Kasumi-1 (cell line): Measurements from ENCODE around the gene KCNAB2.

Source experiments
- DNase-seq, 2 experiments: peaks; one replicate each; lab custom pipeline; 2025; lab: John Stamatoyannopoulos, UW

KCNAB2 gene

DNA sequence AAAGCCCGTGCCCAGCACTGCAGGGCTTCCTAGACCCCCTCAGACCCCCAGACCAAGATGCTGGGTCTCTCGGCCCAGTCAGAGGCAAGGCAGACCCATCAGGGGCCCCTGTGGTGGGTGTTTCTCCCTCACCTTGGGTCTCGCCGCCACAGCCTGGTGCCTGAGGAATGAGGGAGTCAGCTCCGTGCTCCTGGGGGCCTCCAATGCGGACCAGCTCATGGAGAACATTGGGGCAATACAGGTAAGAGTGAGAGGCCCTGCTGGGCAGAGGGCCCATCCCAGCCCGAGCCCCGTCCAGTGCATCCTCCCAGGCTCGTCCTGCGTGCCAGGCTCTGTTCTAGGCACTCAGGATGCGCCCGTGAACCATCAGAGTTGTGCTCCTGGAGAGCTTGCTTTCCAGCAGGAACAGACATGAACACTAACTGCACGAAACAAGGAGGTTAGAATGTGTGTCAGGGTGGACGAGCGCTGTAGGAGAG lies 51.5 kb downstream of the KCNAB2 start:
- DNase-seq: no peak

GRCh38 chr1:6097824-6098223 lies 52.1 kb downstream of the KCNAB2 start:
- no peak for DNase-seq

DNA sequence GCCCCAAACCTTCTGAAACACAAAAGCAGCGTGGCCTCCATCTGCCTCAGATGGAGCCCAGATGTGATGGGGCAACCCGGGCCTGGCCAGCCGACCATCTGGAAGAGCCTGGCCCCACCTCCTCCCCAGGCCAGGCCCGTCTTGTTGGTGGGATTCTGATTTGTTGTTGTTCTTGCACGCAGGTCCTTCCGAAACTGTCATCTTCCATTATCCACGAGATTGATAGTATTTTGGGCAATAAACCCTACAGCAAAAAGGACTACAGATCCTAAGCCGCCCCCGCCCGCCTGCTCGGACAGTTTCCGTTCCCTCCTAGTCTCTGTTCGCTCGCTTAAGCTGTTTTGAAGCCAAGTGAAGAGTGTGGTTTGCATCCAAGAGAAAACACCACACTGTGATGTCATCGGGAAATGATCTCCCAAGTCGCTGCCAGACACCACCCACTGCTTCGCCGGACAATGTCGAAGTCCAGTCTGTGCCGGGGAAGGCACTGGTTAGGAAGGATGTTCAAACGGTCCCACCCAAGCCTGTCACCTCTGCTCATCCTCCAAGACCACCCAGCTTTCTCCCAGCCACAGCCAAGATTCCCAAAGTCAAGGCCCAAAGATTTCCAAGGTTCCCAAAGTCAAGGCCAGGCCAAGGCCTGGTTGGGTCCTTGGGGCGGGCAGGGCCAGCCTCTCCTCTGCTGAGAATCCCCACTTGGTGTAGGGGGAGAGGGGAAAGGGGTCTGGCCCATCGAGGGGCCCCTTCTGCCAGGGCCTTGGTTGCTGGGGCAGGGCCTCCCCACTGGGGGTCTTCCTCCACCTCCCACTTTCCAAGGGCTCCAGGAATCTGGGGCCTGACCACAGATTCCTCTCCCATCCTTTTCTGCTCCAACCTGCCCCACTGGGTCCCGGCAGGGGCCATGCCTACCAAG lies 52.9 kb downstream of the KCNAB2 start:
- DNase-seq: no peak

DNA sequence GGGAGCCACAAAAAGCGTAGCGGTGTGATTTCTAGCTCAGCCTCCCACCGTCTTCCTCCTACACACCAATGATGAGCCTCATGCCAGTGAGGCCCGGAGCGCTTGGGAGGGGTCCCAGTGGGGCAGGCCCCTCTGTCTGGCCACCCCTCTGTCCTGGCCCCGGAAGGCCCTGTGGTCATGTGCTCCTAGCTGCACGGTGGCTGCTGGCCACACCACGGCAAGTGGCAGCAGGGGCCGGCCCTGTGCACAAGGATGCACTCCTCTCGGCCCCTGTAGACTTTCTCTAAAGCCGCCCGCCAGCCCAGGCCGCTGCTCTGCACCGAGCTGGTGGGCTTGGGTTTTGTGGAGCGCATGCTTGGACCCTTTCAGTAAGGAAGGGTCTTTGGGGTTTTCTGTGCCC lies 53.6 kb downstream of the KCNAB2 start:
- no peak for DNase-seq

- no peak for DNase-seq
These were observed 54.4 kb downstream of the KCNAB2 start for GRCh38 chr1:6099787-6100765.

- no peak for DNase-seq
These were observed 55.4 kb downstream of the KCNAB2 start for GRCh38 chr1:6100861-6101783.

GRCh38 chr1:6101826-6102531 lies 56.3 kb downstream of the KCNAB2 start:
- DNase-seq: no peak

DNA sequence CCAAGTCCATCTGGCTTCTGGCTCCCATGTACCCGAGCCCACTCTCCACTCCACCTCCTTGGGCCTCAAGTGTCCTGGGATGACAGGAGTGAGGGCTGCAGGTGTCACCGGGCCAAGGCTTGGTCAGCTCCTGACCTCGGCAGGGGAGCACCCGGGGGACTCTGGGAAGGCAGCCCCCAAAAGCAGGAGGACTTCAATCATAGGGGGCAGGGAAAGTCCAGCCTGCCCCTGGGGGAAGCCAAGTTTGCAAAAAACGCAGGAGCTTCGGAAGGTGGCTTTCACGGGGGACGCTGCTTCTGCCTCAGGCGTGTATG lies 56.8 kb downstream of the KCNAB2 start:
- no peak for DNase-seq

DNA sequence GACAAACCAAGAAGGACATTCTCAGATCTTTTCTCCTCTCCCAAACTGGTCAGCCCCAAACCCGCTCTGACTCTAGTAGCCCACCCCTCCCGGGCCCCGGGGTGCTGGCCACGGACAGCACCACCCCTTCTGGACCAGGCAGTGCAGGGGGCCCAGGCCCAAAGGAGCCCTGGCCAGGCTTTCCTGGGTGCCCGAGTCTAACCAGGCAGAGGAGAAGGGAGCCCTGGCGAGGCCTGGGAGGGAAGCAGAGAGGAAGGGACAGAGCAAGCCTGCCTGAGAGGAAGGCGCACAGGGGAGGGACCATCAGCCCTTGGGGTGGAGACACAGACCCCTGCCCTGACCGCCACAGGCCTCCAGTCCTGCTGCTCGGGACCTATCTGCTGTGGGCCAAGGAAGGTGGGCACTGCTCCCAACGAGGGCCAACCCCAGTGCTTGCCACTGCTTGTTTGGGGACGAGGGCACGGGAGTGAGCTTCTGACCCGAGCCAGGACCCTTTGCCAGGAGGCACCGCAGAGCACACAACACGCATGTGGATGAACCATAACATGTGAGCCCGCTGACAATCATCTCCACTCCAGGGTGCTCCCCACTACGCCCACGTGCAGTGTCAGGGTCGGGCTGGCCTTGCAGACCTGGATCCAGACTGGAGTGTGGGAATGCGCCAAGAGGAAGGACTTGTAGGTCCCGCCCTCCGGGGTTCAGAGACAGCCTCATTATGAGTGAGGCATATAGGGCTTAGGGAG lies 57.6 kb downstream of the KCNAB2 start:
- DNase-seq: no peak

DNA sequence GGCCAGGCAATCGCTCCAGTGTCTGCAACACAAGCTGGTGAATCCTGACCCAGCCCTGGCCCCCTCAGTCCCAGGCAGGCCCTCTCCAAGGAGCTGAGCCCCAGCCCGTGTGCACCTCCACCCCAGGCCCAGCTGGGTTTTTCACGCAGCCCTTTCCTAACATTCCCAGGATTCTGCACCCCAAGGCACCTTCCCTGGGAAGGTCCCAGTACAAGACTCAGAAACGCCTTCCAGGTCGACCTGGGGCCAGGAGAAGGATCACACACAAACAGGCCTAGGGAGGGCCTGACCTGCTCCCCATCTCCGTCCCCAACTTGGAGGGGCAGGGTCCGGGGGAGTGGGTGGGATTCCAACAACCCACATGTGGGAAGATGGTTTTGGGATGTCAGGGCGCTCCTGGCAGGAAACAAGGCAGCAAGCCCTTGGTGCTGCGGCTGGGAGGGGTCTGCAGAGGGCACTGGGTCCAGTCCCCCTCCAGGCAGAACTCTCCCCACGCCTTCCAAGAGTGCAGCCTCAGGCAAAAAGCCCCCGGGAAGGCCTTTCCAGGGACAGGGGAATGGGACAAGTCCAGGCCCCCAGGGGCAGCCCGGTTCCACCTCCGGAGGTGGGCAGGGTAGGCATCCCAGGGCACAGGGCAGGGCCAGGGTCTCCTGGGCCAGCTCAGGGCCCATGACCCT lies 58.3 kb downstream of the KCNAB2 start:
- DNase-seq: no peak

DNA sequence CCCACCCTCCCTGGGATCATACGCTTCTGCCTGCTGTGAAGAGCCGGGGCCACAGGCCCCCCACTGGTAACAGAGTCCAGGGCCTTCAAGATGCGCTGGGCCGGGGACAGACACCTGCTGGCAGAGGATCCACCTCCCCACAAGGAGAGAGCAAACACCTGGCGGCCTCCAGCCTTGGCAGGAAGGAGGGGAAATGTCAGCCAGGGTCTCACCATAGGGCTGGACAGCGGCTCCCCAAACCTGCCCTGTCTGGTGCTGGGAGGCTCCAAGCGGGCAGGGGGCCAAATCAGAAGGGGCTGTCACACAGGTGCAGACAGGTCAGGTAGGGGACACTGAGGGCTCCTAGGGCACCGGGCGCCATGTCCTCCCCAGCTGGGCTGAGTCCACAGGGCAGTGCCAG lies 58.9 kb downstream of the KCNAB2 start:
- DNase-seq: no peak

DNA sequence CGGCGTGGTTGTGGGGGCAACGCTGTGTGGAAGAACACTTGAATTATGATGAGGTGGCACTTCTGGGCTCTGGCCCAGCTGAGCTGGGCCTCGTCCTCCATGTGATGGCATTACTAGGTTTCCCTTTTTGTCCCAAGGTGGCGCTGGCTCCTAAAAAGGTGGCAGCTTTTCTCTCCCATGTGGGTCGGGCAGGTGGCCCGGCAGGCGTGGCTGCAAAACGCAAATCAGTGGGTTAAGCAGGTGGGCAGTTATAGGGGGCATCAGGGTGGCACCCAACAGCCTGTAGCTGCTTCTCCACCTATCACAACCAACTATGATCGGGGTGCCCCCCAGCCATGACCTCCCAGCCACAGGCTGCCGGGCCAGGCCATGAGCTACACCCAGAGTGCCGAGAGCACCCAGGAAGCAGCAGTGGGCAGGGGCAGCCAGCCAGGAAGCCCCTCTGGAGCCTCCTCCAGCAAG lies 59.6 kb downstream of the KCNAB2 start:
- no peak for DNase-seq

- DNase-seq: no peak
These were observed 60.1 kb downstream of the KCNAB2 start for GRCh38 chr1:6105763-6106162.

DNA sequence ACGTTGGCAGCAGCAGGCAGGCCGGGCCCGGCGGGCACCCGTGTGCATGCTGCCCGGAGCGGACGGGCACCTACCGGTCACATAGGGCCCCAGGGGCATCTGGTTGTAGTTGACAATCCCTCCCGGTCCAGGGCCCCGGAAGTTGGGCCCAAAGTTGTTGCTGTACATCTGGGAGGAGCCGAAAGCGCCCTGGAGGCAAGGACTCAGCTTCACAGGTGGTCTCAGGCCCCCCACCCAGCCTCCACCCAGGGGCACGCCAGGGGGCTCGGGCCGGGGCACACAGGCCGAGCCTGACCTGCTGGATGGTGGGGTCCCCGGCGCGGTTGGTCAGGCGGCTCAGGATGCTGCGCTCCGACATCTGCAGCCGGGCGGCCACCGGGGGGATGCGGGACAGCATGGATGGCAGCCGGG lies 60.6 kb downstream of the KCNAB2 start:
- DNase-seq: no peak

DNA sequence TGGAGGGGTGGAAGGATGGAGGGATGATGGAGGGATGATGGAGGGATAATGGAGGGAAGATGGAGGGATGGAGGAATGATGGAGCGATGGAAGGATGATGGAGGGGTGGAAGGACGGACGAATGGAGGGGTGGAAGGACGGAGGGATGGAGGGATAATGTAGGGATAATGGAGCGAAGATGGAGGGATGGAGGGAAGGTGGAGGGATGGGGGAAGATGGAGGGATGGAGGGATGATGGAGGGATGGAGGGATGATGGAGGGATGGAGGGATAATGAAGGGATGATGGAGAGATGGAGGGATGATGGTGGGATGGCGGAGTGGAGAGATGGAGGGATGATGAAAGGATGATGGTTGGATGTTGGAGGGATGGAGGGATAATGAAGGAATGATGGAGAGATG lies 61.3 kb downstream of the KCNAB2 start:
- no peak for DNase-seq

DNA sequence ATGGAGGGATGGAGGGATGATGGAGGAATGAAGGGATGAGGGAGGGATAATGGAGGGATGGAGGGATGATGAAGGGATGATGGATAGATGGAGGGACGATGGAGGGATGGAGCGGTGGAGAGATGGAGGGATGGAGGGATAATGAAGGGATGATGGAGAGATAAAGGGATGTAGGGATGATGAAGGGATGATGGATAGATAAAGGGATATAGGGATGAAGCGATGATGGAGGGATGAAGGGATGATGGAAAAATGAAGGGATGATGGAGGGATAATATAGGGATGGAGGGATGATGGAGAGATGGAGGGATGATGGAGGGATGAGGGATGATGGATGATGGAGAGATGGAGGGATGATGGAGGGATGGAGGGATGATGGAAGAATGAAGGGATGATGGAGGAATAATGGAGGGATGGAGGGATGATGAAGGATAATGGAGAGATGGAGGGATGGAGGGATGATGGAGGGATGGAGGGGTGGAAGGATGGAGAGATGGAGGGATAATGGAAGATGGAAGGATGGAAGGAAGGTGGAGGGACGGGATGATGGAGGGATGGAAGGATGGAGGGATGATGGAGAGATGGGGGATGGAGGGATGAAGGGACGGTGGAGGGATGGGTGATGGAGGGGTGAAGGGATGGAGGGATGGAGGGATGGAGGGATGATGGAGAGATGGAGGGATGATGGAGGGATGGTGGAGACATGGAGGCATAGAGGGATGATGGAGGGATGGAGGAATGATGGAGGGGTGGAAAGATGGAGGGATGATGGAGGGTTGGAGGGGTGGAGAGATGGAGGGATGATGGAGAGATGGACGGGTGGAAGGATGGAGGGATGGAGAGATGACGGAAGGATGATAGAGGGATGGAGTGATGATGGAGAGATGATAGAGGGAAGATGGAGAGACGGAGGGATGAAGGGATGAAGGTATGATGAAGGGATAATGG lies 62.0 kb downstream of the KCNAB2 start:
- no peak for DNase-seq

DNA sequence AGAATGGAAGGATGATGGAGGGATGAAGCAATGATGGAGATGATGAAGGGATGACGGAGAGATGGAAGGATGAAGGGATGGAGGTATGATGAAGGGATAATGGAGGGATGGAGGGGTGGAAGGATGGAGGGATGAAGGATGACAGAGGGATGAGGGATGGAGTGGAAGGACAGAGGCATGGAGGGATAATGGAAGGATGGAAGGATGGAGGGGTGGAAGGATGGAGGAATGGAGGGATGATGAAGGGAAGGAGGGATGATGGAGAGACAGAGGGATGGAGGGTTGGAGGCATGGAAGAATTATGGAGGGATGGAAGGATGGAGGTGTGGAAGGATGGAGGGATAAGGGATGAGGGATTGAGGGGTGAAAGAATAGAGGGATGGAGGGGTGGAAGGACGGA lies 62.8 kb downstream of the KCNAB2 start:
- no peak for DNase-seq

DNA sequence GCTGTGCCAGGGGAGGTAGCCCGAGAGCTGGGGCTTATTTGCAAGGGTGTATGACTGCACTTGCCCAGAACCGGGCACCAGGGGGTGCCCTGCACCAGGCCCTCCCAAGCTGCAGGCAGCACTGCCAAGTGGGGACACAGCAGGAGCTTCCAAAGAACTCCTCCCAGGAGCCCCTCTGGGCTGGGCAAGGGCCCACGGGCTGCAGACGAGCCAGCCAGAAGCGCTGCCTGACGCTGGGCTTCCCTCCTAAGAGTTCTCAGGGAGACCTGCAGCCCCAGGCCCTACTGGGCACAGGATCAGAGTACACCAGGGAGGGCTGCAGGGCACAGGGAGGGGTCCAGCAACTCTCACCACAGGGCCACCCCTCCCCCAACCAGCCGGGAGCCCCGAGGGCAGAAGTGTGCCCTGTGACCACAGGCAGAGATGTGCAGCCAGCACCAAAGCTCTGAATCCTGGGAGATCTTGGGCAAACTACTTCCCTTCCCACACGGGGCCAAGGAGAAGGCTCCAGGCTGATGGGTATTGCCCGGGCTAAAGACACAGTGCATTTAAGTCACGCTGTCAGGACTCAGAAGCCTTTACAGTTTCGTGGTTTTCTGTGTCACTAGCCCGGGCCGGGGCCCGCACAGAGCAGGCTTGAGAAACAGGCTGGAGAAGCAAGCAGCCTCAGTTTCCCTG lies 63.4 kb downstream of the KCNAB2 start:
- peak; percentile 51 to 62 for DNase-seq
